Stimulated activated CD4-positive, alpha-beta T cell treated with anti-CD3 and anti-CD28 coated beads, Interleukin-4, amount 100 ng/mL, for 1 hour (primary cell): ENCODE measurements around the gene ZGLP1.

ENCODE experiments used
- DNase-seq: peaks from one replicate; pipeline ENCODE4 v3.0.0-alpha.2; 2020

The ZGLP1 gene

DNA sequence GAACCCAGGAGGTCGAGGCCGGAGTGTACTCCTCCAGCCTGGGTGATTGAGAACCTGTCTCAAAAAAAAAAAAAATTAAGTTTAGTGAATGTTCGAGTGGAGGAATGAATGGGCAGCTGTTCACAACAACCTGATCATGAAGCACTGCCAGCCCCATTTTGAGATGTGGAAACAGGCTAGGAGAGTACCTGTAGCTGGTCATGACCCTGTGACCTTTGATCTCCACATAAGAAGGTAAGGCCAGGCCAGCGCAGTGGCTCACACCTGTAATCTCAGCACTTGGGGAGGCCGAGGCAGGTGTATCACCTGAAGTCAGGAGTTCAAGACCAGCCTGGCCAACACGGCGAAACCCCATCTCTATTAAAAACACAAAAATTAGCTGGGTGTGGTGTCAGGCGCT is 16.1 kb upstream of the ZGLP1 start:
- no peak for DNase-seq

DNA sequence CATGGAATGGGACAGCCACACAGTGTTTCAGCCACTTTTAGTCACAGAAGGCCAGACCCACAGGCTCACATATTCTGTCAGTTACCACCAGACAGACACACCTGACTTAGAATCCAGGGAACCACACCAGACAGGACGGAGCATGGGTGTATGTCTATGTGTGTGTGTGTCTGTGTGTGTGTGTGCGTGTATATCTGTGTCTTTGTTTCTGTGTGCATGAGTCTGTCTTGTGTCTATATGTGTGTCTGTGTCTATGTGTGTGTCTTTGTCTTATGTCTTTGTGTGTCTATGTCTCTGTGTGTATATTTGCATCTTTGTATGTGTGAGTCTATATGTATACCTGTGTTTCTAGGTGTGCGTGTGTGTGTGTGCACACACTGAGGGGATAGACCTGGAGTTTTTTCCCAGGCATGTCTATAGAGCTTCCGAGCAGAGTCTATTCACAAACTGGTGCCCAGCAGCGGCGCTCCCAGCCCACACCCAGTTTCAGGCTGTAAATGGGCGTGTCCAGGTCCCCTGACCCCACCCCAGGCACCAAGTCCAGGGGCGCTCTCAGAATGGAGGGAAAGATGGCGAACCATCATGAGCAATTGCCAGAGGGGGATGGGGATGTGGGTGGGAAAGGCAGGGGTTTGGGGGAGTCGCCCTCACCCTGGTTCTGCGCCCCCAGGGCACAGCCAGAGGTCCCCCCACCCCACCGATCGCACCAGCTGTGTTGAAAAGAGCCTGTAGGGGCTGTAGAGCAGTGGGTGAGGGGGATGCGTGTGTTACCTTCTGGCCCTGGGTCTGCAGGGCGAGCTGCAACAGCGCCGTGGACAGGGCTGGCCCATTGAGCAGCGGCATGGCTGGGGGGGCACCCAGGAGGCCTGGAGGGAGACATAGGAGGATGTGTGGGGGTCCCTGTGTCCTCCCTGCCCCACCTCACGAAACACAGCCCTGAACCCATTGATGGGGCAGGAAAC is 12.5 kb upstream of the ZGLP1 start:
- no peak for DNase-seq

DNA sequence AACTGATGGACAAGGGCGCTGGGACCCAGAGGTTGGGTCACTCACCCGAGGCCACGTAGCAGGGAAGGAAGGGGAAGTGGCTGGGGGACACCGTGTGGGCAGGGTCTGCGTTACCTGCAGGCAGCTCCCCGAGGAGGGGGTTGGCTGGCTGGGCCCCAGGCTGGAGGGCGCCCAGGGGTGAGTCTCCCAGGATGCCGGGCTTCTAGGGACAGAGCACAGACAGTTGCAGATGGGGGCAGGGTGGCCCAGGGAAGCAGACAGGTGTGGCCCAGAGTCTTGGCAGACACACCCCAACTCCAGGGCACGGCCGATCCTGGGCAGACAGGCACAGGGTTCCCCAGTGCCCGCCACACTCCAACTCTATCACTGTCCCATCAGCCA is 11.8 kb upstream of the ZGLP1 start:
- no peak for DNase-seq

DNA sequence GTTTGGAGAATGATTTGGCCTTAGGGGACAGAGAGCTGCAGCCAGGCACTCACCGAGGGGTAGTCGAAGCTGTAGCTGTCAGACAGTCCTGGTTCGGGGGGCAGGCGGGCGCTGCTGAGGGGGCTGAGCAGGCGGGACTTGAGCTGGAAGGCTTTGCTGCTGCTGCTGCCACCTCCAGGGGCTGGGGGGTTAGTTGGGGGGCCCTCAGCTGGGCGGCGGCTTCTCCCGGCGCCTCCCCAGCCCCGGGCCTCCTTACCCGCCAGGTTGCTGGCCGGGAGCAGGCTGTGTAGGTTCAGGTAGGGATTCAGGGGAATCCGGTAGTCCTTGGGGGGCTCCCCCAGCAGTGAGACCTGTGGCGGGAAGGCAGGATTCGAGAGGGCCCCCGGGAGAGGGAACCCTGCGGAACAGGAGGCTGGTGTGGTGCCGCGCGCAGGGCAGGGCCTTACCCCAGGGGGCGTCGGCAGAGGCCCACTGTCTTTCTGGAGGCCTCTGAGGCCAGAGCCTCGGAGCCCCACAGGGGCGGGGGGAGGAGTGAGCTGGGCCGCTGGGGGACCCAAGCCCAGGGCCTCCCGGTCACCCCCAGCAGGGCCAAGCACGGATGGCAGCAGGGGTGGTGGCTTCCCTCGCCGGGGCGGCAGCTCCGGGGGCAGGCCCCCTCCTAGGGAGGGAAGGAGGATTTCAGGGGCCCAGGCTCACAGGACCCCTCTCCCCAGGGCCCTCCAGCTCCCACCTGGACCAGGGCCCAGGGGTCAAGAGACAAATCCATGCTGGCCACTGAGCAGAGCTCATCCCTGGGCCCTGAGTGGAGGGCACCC is 11.2 kb upstream of the ZGLP1 start:
- no peak for DNase-seq

DNA sequence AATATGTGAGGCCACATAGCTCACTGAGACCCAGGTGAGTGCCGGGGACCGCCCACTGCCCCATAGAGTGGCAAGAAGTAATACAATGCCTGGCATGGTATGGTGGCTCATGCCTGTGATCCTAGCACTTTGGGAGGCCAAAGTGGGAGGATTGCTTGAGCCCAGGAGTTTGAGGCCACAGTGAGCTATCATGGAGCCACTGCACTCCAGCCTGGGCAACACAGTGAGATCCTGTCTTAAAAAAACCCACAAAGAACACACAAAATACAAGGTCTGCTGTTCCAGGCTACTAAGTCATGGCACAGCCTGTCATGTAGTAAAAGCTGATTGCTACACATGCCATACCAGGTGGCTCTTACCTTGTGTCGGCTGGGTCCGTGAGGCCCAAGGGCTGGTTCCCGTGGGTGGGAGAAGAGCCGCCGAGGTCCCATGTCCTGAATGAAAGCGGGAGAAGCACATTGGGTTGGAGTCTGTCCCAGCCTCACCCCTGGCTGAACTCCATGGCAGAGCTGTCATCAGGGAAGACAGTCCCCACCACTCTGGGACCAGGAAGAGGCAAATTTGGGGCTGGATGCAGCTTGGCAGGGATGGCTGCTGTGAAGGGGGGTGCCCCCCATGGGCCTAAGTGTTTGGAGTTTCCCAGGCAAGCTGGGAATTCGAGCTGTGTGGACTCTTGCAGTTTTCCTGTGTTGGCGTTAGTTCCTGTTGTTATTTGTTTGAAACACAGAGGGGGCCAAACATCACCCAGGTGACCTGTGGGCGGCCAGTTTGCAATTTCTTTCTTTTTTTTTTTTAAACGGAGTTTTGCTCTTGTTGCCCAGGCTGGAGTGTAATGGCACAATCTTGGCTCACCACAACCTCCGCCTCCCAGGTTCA is 9.4 kb upstream of the ZGLP1 start:
- DNase-seq = no peak

DNA sequence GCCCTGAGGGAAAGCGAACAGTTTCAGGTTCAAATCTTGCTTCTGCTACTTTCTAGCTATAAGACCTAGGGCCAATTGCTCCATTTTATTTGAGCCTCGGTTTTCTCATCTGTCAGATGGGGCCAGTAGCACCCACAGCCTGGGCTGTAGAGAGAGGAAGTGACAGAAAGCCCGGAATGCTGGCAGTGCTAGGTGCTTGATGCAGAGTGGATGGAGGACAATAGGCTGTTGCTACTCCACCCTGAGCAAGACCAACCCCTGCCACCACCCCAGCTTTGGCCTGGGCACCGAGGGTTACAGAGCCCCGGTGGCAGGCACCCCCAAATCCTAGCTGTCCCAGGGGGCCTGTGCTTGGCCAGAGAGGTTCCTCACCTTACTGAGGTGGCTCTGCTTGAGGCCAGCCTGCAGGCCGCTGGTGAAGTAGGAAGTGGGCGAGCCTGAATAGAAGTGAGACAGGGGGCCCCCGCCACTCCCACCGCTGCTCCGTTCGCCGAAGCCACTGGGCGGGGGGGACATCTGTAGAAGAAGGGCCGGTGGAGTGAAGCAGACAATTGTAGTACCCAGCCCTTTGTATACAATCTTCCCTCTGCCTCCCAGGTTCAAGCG is 8.3 kb upstream of the ZGLP1 start:
- no peak for DNase-seq

DNA sequence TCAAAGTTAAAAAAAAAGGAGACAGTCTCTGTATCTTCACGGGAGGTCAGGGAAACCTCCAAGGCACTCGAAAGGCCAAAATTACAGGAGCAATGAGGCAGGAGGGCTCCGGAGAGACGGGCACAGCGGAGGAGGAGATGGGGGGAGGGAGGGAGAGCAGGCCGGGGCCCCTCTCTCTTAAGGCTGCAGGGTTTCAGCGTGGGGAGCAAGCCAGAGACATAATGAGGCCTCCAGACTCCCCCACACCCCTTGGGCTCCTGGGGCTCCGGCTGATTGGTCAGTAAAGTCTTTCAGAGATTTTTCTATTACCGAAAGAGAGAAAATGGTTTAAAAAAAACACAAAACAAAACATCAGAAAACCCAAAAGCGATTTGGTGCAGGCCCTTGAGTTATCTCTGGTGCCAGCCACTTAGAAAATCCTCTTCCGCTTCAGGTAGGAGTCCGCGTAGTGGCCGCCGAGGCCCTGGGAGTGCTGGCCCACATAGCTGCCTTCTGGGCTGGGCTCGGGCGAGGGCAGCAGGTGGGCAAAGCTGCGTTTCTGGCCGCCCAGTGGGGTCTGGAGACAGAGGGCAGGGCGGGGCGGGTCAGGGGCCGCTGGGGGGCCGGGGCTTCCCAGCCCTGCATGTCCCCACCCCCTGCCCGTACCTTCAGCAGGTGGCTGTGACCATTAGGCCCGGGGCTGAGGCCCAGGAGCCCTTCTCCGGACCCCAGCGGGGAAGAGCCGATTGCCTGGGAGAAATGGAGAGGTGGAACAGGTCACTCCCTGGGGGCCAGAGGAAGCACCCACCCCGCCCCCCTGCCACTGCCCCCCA is 7.6 kb upstream of the ZGLP1 start:
- DNase-seq = no peak

DNA sequence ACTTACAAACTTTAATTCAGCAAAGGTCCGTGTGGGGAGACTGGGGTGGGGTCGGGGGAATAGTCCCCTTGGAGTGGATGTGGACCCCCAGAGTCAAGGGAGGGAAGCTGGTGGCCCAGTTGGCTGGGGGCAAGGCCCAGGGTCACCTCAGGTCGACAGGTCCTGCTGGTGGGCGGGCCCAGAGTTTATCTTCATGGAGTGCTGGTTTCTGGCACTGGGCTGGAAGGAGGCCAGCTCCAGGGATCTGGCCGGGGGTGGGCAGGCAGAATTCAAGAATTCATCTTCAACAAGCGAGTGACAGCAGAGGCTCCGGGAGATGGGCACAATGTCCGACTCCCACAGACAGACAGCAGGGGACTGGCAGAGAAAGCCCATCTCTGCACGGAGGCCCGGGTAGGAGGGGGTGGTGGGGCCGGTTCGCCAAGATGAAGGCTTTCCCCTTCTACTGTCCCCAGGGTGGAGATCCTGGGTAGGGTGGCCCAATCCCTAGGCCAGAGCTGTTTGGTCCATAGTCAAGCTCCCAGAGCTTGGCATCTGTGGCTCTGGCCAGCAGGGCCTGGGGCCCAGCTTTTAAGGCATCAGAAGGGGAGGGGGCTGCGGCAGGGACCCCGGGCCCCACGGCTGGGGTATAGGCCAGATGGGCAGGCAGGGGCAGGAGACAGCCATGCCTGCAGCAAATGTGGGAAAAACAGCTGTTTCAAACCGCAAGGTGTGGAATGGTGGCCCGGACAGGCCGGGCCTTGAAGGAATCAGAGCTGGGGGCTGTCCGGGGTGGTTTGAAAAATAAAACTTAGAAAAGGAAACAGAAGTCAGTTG is 6.8 kb upstream of the ZGLP1 start:
- no peak for DNase-seq

DNA sequence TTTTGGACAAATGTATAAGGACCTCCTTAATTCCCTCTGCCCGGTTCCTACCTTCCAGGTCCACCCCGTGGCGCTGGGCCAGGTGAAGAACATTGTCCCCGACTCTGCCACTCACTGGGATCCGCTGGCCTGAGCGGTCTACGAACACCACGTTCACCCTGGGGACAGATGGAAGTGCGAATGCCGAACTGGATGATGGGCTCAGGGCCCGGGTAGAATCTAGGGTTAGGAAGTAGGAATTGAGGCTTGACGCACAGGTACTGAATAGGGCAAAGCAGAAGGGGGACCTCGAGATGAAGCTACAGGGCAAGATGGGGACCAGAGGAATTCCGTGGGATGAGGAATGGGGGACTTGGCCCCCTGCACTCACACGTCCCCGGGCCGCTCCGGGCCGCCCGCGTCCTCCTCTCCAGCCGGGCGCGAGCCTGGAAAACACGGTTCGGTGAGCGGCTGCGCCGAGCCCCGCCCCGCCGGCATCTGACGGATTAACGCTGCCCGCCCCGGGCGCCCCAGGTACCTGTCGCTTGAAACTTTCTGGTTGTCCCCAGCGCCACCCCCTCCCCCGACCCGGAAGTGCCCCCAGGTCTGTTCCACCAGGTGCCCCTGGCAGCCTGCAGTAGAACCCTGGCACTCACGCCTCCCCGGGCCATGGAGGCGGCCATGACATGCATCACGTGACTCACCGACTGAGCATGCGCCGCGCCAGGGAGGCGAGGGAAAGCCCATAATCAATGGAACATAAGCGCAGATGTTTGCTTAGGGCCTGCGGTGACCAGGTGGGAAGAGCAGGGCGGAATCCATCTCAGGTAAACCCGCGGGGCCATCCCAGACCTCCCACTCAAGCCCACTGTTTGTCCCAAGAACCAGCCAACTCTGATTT is 6.0 kb upstream of the ZGLP1 start, which contains the start of gene FDX2:
TSS of gene FDX2 (minus strand) at position 681 of the 880 bp plus-strand sequence. CDS start at position 662, 19 bp downstream.
- DNase-seq = peak; percentile 95

DNA sequence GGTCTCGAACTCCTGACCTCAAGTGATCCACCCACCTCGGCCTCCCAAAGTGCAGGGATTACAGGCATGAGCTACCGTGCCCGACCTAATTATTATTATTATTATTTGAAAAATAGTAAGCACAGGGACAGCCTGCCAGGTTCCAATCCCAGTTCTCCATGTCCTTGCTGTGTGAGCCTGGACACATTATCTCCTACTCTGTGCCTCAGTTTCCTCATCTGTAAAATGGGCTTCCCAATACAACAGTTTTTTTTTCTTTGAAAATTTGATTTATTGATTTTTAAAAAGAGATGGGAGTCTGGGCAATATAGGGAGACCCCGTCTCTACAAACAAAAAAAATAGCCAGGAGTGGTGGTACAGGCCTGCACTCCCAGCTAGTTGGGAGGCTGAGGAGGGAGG is 3.3 kb downstream of the ZGLP1 start:
- no peak for DNase-seq

DNA sequence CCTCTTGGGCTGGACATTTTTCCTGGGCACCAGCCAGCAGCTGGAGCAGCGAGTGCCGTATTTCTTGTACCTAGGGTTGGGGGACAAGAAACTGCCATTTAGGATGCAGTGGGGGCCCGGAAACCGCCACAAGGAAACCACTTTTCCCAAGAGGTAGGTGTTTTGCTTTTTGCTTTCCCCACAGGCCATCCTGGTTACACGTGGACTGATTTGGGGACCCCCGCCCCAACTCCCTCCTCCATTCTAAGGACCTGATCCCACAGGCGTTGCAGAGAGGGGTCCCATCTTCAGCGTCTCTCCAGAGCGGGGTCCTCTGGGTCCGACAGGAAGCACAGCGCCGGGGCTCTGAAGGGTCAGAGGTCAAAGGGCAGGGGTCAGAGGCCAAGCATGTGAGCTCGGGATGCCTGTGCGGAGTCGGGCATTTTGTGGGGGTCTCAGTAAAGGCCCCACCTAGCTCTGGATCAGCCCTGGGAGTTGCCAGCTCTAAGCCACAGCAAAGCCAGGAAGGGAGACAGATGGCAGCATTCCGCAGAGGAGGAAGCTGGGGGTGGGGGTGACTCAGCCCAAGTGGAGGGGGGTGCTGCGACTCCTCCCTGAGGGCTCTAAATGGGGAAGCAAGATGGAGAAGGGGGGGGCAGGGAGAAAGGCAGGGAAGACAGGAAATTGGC is 4.3 kb downstream of the ZGLP1 start:
- no peak for DNase-seq

DNA sequence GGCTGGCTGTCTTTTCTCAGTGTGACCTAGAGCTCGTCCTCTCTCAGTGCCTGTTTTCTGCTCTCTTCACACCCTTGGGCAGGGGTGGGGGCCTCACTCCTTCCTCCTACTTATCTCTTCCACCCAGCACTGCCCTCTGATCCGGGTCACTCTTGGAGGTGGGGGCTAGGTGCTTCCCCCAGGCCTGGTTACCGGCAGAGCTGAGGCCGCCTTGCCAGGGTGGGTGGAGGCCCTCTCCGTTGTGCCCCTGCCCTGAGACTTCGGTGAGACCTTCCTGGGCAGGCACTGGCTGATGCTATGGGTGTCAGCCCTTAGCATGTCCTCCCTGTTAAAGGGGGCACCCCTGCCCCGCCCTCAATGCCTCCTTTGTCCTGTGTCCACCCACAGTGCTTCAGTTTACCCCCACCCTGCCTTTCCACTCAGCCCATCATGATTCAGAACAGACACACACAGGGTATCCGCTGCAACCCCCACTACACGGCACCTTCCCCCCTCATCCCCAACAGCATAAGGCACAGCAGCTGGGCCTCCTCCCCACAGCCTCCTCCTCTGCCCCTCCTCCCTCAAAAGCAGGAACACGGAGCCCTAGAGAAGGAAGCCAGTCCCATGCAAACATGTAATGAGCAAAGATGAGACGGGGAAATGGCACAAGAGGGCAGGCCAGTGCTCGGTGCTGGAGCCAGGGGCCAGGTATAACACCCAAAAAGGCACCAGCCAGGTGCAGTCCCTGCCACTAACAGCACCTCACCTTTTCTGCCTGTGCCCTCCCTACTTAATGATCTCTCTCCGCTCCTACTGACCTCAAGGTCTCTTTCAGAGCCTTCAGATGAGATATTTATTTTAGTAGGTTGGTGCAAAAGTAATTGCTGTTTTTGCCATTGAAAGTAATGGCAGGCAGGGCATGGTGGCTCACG is 9.8 kb downstream of the ZGLP1 start:
- no peak for DNase-seq

DNA sequence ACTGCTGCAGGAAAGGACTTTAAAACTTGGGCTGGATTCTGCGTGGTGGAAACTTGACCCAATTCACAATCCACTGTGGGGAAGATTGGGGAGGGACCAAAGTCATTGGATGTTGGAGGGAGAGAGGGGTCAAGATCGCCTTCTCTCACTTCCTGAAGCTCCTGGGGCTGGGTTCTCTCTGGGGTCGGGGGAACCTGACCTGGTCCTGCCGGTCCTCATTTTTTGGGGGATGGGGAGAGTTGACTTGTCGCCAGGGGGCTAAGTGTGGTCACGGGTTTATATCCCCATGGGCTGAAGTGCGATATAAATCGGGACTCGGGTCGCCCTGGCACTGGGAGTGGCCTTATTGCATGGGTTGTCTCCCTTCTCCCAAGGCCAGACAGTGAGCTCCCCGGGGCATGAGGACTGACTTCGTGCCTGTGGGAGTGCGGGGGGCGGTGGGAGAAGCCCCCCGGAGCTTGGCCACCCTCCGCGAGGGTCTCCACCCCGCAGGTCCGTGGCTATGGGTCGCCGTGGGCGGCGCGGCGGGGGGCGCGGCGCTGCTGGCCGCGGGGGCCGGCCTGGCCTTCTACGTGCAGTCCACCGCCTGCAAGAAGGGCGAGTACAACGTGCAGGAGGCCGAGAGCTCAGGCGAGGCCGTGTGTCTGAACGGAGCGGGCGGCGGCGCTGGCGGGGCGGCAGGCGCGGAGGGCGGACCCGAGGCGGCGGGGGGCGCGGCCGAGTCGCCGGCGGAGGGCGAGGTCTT is 13.6 kb downstream of the ZGLP1 start:
- no peak for DNase-seq

DNA sequence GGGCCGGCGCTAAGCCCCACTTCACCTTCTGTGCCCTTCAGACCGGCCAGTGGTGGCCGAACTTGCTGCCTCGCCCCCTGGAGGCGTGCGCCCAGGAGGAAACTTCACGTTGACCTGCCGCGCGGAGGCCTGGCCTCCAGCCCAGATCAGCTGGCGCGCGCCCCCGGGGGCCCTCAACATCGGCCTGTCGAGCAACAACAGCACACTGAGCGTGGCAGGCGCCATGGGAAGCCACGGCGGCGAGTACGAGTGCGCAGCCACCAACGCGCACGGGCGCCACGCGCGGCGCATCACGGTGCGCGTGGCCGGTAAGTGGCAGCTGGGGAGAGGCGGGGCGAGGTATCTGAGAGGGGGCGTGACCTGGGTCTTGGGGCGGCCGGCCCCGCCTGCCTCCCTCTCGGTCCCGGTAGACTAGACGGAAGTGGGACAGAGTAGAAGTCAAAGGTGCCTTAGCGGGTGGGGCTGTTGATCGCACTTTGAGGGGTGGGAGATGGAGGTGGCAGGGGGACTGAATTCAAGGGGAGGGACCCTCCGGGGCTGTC is 14.2 kb downstream of the ZGLP1 start:
- DNase-seq = peak; percentile 54

DNA sequence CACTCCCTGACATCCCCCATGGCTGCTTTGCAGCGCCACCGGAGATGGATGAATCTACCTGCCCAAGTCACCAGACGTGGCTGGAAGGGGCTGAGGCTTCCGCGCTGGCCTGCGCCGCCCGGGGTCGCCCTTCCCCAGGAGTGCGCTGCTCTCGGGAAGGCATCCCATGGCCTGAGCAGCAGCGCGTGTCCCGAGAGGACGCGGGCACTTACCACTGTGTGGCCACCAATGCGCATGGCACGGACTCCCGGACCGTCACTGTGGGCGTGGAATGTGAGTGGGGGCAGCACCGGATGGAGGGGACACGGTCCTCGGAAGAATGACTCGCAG is 15.3 kb downstream of the ZGLP1 start:
- no peak for DNase-seq

DNA sequence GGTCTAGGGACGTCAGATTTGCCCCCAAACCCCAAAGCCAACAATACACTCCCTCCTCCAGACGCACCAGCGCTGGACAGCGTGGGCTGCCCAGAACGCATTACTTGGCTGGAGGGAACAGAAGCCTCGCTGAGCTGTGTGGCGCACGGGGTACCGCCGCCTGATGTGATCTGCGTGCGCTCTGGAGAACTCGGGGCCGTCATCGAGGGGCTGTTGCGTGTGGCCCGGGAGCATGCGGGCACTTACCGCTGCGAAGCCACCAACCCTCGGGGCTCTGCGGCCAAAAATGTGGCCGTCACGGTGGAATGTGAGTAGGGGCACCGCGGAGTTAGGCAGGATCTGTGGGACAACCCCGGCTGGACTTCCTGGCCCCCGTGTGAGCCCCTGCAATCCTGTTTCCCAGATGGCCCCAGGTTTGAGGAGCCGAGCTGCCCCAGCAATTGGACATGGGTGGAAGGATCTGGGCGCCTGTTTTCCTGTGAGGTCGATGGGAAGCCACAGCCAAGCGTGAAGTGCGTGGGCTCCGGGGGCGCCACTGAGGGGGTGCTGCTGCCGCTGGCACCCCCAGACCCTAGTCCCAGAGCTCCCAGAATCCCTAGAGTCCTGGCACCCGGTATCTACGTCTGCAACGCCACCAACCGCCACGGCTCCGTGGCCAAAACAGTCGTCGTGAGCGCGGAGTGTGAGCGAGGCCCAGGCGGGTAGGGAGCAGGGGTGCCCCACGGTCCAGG is 15.8 kb downstream of the ZGLP1 start:
- DNase-seq = no peak
